GM19328 (cell line): ENCODE data around the gene BTN1A1.
"Not testable (repeated sequence)": the region's sequence is repeated elsewhere in the genome, so short reads cannot be mapped to it uniquely, and the experiment has no call there.

Source experiments
- ATAC-seq: cut with Tn5 transposase; IDR thresholded peaks from one replicate; pipeline ENCODE4 v1.9.1; 2021; ENCODE audit warnings: mild to moderate bottlenecking, moderate library complexity; ENCODE audit not compliant: unreplicated experiment

BTN1A1 gene

DNA sequence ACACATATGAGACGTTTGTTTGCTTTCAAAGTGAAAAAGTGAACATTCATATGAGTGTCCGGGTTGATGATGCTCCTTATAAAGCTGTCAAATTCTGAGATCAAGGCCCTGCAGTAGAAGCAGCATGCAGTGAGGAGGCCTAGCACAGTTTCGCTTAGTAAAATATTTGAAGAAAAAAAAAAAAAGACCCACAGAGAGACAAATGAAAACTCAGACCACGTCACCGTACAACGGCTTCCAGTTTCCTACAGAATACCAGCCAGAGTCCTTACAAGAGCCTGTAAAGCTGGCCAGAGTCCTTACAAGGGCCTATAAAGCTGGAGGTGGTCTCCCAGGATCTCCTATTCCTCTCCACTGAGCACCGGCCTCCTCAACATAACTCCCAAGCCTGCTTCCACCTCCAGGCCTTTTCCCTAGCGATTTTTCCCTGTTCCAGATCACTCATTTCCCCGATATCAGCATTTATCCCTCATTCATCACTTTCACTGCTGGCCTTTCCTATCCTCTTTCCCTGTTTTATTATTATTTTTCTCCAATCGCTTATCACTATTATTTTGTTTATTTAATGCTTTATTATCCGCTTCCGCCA, 36.6 kb downstream of the BTN1A1 start:
- no peak for ATAC-seq

- ATAC-seq, result peak; percentile 34
Observed at GRCh38 chr6:26537160-26537845, 37.2 kb downstream of the BTN1A1 start.

- ATAC-seq, result peak; percentile 47
Observed at GRCh38 chr6:26537846-26538571, 37.9 kb downstream of the BTN1A1 start, which contains the start of gene HMGN4. Gene HMGN4 (plus strand): TSS chr6:26538366. CDS start chr6:26545207, 6,841 bp downstream.

GRCh38 chr6:26538572-26538902, 38.4 kb downstream of the BTN1A1 start:
- no peak for ATAC-seq

DNA sequence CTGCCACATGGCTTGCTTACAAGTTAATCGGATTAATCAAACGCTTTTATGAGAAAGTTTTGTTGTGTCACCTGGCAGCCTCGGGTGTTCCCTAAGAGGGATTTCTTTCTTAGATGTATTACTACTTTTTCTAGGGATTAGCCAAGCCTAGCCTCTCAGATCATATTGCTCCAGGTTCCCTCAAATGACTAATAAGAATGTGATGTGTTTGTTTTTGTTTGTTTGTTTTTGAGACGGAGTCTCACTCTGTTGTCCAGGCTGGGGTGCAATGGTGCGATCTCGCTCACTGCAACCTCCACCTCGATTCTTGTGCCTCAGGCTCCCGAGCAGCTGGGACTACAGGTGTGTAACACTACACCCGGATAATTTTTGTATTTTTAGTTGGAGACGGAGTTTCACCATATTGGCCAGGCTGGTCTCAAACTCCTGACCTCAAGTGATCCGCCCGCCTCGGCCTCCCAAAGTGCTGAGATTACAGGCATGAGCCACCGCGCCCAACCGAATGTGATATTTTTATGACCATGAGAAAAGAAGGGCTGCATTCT, 39.0 kb downstream of the BTN1A1 start:
- no peak for ATAC-seq

- no peak for ATAC-seq
Observed at GRCh38 chr6:26541579-26541978, 41.5 kb downstream of the BTN1A1 start.

- no peak for ATAC-seq
Observed at GRCh38 chr6:26543953-26544352, 43.9 kb downstream of the BTN1A1 start.

DNA sequence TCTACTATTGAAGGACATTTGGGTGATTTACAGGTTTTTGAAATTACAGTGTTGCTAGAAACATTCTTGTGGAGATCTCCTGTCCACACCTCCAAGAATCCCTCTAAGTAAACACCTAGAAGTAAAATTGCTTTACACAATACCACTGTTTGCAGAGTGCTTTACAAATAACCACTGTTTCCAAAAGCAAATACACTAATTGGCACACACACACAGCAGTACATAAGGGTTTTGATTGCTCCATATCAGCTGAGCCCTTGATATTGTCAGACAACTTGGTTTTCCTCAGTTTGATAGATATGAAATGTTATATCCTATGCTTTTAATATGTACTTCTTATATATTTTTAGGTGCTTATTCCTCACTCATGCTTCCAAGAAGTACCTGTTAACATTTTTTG, 44.4 kb downstream of the BTN1A1 start:
- ATAC-seq, result no peak

- no peak for ATAC-seq
Observed at GRCh38 chr6:26545627-26546026, 45.5 kb downstream of the BTN1A1 start.

- ATAC-seq, result not testable (repeated sequence)
Observed at GRCh38 chr6:26547363-26547762, 47.3 kb downstream of the BTN1A1 start.

DNA sequence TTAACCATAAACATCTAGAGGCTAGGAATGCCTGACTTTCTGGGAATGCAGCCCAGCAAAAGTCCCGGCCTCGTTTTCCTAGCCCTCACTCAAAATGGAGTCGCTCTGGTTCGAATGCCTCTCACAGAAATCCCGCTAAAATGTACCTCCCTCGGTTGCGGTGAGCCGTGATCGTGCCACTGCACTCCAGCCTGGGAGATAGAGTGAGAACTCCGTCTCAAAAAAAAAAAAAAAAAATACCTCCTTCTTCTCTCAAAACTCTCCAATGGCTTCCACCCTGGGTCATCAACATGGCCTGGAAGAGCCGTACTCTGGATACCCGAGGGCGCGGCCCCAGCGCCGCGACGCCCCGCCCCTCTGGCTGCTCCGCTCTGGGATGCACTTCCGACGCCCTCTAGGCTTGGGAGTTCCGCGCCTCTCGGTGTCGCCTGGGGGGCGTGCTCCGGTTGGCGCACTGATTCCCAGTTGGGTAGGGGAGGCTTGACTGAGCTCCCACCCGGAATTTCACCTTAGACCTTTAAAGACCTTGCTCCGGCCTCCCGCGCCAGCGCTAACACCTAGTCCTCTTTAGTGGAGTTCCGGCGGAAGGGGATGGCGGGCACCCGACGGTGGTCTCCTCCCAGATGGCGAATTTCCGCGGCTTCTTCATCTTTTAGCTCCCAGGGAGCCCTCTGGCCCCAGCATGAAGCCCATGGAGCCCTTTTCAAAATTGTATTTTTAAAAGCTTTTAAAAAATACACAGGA, 50.3 kb downstream of the BTN1A1 start:
- no peak for ATAC-seq

GRCh38 chr6:26552205-26552604, 52.1 kb downstream of the BTN1A1 start:
- ATAC-seq, result no peak

GRCh38 chr6:26552640-26553188, 52.6 kb downstream of the BTN1A1 start:
- ATAC-seq, result no peak

- peak; percentile 25 for ATAC-seq
Observed at GRCh38 chr6:26553264-26553634, 53.1 kb downstream of the BTN1A1 start.

- no peak for ATAC-seq
Observed at GRCh38 chr6:26553635-26554446, 53.7 kb downstream of the BTN1A1 start.

DNA sequence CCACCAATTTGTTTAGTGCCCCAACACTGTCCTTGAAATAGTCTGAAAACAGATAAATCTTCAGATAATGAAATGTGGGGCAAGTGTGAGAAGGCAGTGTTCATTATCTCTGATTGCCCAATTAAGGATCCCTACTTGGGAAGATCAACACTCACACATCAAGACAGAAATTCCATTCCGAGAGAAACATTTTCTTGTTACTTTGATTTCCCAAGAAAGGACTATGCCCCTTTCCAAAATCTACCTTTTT, 54.3 kb downstream of the BTN1A1 start:
- ATAC-seq, result no peak

GRCh38 chr6:26554697-26555504, 54.8 kb downstream of the BTN1A1 start:
- ATAC-seq, result no peak

DNA sequence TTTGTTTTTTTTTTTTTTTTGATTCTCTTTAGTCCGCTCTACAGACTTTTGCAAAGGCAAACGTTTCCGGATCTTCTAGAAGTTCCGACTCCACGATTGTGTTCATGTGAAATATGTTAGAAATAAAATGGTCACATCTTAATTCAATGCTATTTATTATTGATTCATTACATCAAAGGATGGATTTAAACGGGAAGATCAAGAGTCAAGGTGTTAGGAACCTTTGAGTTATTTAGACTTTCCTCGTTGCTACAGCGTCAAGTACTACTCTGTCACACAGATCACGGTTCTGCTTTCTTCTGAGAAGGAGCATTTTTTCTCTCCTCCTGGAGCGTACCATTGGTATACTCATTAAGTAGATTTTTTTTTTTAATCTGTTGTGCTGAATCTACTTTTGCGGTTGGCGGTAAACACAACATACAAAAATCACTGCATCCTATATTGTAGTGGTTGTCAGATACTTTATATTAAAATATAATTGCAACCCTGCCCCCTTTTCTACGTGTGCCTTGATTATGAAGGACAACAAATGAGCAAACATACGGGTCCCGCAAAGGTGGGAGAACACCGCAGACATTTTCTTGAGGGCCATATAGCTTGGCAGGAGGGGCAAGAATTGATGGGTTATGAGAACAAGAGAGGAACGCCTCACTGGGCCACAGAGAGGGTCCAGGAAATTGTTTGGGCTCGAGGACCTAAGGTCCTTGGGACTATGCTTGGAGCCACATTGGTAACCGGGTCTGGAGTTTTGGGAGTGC, 55.6 kb downstream of the BTN1A1 start:
- ATAC-seq, result no peak
